Ascending aorta (tissue), 2 donors: ENCODE data around the gene LIPK. TPM values are rescaled to one million over a fixed set of nuclear protein-coding genes. Genes with fewer than 3 reads are reported as not detected.

Experiments used
- DNase-seq, 2 donors: peaks; one replicate each; pipeline ENCODE4 v3.0.0-alpha.2; 2019; ENCODE audit warnings: low spot score in 2 of 2
- H3K27ac ChIP-seq, 2 donors: fragments of 200-600 bp; sonication (generic); one replicate each; pipeline ENCODE4 v1.5.1; 2016 to 2017; ENCODE audit warnings: mild to moderate bottlenecking in 1 of 2
- H3K27me3 ChIP-seq: fragments of 200-600 bp; sonication (generic); one replicate; pipeline ENCODE4 v1.5.1; 2017
- H3K36me3 ChIP-seq, 2 donors: fragments of 200-600 bp; sonication (generic); one replicate each; pipeline ENCODE4 v1.5.1; 2016
- H3K4me1 ChIP-seq, 2 donors: fragments of 200-600 bp; sonication (generic); one replicate each; pipeline ENCODE4 v1.5.1; 2016 to 2017; ENCODE audit warnings: mild to moderate bottlenecking in 1 of 2
- H3K4me3 ChIP-seq, 2 donors: fragments of 200-600 bp; sonication (generic); one replicate each; pipeline ENCODE4 v1.5.1; 2016 to 2017; ENCODE audit warnings: mild to moderate bottlenecking in 1 of 2
- H3K9me3 ChIP-seq, 2 donors: fragments of 200-600 bp; sonication (generic); one replicate each; pipeline ENCODE4 v1.5.1; 2016
- CTCF ChIP-seq, 3 experiments: fragments of 200-600 bp in 2 of 3; fragments of 450-650 bp in 1 of 3; sonication (generic) in 2 of 3; IDR thresholded peaks; one replicate each; pipeline ENCODE4 v1.5.1; 2016 to 2019; ENCODE audit warnings: antibody characterized with exemption in 3 of 3, mild to moderate bottlenecking in 1 of 3, moderate library complexity in 1 of 3
- intact Hi-C: fragments of 100-400 bp; cut with DNase I; formaldehyde crosslinking; loops from one replicate; pipeline ENCODE4 v1.15.1; 2023
- total RNA-seq: library from RNA; depleted of rRNA; stranded (reverse); fragments of >200 nt; gene quantifications from one replicate; pipeline ENCODE4 v1.1.0, GENCODE V29; 2016

LIPK gene
- total RNA-seq, 1 donor from 2014 or later, result not detected

GRCh38 chr10:88788924-88789323 is 82.9 kb downstream of the LIPK start:
- Histone ChIP-seq H3K9me3 (no peaks in the 10 kb centered on the region), H3K4me3 (no peak overlapping the region), H3K36me3 (no peaks in the 10 kb centered on the region), H3K27ac (no peak overlapping the region), H3K27me3 (no peaks in the 10 kb centered on the region), H3K4me1 (no peaks in the 10 kb centered on the region)
- no peak for TF ChIP-seq CTCF (IDR thresholded peaks at IDR 0.05)
- DNase-seq, result no peak
- intact Hi-C loops, result no loop called here

GRCh38 chr10:88791924-88792323 is 85.9 kb downstream of the LIPK start:
- H3K9me3 ChIP-seq, result no peaks in the 10 kb centered on the region
- no peaks in the 10 kb centered on the region for H3K36me3 ChIP-seq
- H3K27me3 ChIP-seq, result no peaks in the 10 kb centered on the region
- no peak for DNase-seq
- H3K4me3 ChIP-seq, result no peak overlapping the region
- peak in 1 of 3 experiments; percentile 5 for TF ChIP-seq CTCF (IDR thresholded peaks at IDR 0.05)
- intact Hi-C loops, result no loop called here
- H3K4me1 ChIP-seq, result no peaks in the 10 kb centered on the region
- no peak overlapping the region for H3K27ac ChIP-seq

GRCh38 chr10:88792661-88793060 is 86.6 kb downstream of the LIPK start:
- intact Hi-C loops, result no loop called here
- TF ChIP-seq CTCF (IDR thresholded peaks at IDR 0.05), result no peak
- no peak overlapping the region for H3K27ac ChIP-seq
- no peaks in the 10 kb centered on the region for H3K4me1 ChIP-seq
- H3K27me3 ChIP-seq, result no peaks in the 10 kb centered on the region
- H3K4me3 ChIP-seq, result no peak overlapping the region
- no peaks in the 10 kb centered on the region for H3K9me3 ChIP-seq
- no peaks in the 10 kb centered on the region for H3K36me3 ChIP-seq
- peak; percentile 13 to 63 for DNase-seq

GRCh38 chr10:88793712-88794299 is 87.8 kb downstream of the LIPK start:
- no peaks in the 10 kb centered on the region for H3K36me3 ChIP-seq
- intact Hi-C loops, result no loop called here
- H3K27me3 ChIP-seq, result no peaks in the 10 kb centered on the region
- DNase-seq, result no peak
- H3K27ac ChIP-seq, result no peak overlapping the region
- no peaks in the 10 kb centered on the region for H3K9me3 ChIP-seq
- H3K4me1 ChIP-seq, result no peaks in the 10 kb centered on the region
- no peak for TF ChIP-seq CTCF (IDR thresholded peaks at IDR 0.05)
- no peak overlapping the region for H3K4me3 ChIP-seq

- H3K27ac ChIP-seq, result no peak overlapping the region
- intact Hi-C loops, result no loop called here
- no peaks in the 10 kb centered on the region for H3K9me3 ChIP-seq
- DNase-seq, result no peak
- H3K4me3 ChIP-seq, result no peak overlapping the region
- no peaks in the 10 kb centered on the region for H3K4me1 ChIP-seq
- no peaks in the 10 kb centered on the region for H3K36me3 ChIP-seq
- no peaks in the 10 kb centered on the region for H3K27me3 ChIP-seq
- TF ChIP-seq CTCF (IDR thresholded peaks at IDR 0.05), result no peak
These were observed 88.7 kb downstream of the LIPK start for GRCh38 chr10:88794731-88795130.
